Spleen (tissue), 11 donors: Measurements from ENCODE around the gene ZNF106. TPM values are rescaled to one million over a fixed set of nuclear protein-coding genes. Genes with fewer than 3 reads are reported as not detected.

Source experiments
- DNase-seq: peaks from one replicate; pipeline ENCODE4 v3.0.0-alpha.2; 2020
- H3K27ac ChIP-seq, 8 donors: fragments of 200-600 bp; sonication (generic) in 7 of 8; 1 replicate in 4 of 8; 2 replicates in 4 of 8; pipeline versions ENCODE4 v1.5.0 to v1.8.0; 2016 to 2021; ENCODE audit warnings: inconsistent platforms in 4 of 8, mild to moderate bottlenecking in 4 of 8, moderate library complexity in 1 of 8
- H3K27me3 ChIP-seq, 7 donors: fragments of 200-600 bp; sonication (generic) in 6 of 7; replicated peaks in 1 of 7; 1 replicate in 4 of 7; 2 replicates in 3 of 7; pipeline versions ENCODE4 v1.5.0 to v1.8.0; 2016 to 2021; ENCODE audit warnings: inconsistent platforms in 3 of 7, mild to moderate bottlenecking in 1 of 7
- H3K36me3 ChIP-seq, 6 donors: fragments of 200-600 bp; sonication (generic) in 5 of 6; 1 replicate in 4 of 6; 2 replicates in 2 of 6; pipeline versions ENCODE4 v1.5.0 to v1.8.0; 2016 to 2021; ENCODE audit warnings: inconsistent platforms in 2 of 6
- H3K4me1 ChIP-seq, 6 donors: fragments of 200-600 bp; sonication (generic) in 5 of 6; 1 replicate in 3 of 6; 2 replicates in 3 of 6; pipeline versions ENCODE4 v1.5.0 to v1.8.0; 2016 to 2021; ENCODE audit warnings: inconsistent platforms in 3 of 6
- H3K4me3 ChIP-seq, 8 donors: fragments of 200-600 bp; sonication (generic) in 7 of 8; 1 replicate in 4 of 8; 2 replicates in 4 of 8; pipeline versions ENCODE4 v1.5.0 to v1.8.0; 2016 to 2021; ENCODE audit warnings: inconsistent platforms in 4 of 8, mild to moderate bottlenecking in 4 of 8, moderate library complexity in 2 of 8
- H3K9me3 ChIP-seq, 8 donors: fragments of 200-600 bp; sonication (generic) in 7 of 8; 1 replicate in 4 of 8; 2 replicates in 4 of 8; pipeline versions ENCODE4 v1.5.0 to v1.8.0; 2016 to 2021; ENCODE audit warnings: inconsistent platforms in 4 of 8
- POLR2A ChIP-seq, 3 donors: fragments of 450-650 bp; IDR thresholded peaks; one replicate each; pipeline ENCODE4 v1.5.1; 2017; ENCODE audit warnings: antibody characterized with exemption in 3 of 3, mild to moderate bottlenecking in 1 of 3
- POLR2AphosphoS5 ChIP-seq, 3 donors: sonication (generic); formaldehyde crosslinking; IDR thresholded peaks; one replicate each; pipeline ENCODE4 v1.5.1; 2017; ENCODE audit warnings: antibody characterized with exemption in 3 of 3
- WGBS, 5 donors: extraction: QIAGEN DNeasy Blood & Tissue Kit in 3 of 5; methylation state at CpG; one replicate each; pipeline versions ENCODE4 v1.1.5 to v1.1.7; 2013 to 2018; 5-methylcytosine and 5-hydroxymethylcytosine counted together
- intact Hi-C: fragments of 100-400 bp; cut with DNase I; formaldehyde crosslinking; loops from one replicate; pipeline ENCODE4 v1.15.0; 2023; ENCODE audit warnings: low total_unique reads
- polyA plus RNA-seq, 3 donors: library from polyadenylated mRNA; stranded (reverse); fragments of 200-250 nt; gene quantifications; one replicate each; pipeline ENCODE4 v1.2.1, GENCODE V29; 2013
- total RNA-seq, 7 donors: library from RNA; depleted of rRNA in 3 of 7; stranded (reverse); fragments of >200 nt in 3 of 7; fragmentation: NEBNext Ultra II Directional in 4 of 7; extraction: Animal tissue kit (Norgen Biotek cat#: 25700) in 4 of 7; gene quantifications; one replicate each; pipeline versions ENCODE4 v1.1.0 to v1.2.1, GENCODE V29; 2016 to 2021
- TF ChIP-seq, protein P1 (sequence below), 11 experiments: fragments of 200-600 bp in 7 of 11; fragments of 450-650 bp in 4 of 11; sonication (generic) in 4 of 11; IDR thresholded peaks in 8 of 11; conservative IDR thresholded peaks in 3 of 11; 1 replicate in 7 of 11; 2 replicates in 4 of 11; pipeline versions ENCODE4 v1.4.0 to v1.8.0; 2016 to 2021; ENCODE audit warnings: antibody characterized with exemption in 11 of 11, inconsistent platforms in 4 of 11, mild to moderate bottlenecking in 1 of 11
- donor health status: healthy with polysubstance abuse.
- donor health status: DM: no; HTN: no; CAD: no; lungs with moderate emphysema.
- donor health status: DM: no; HTN: no; CAD: no.
- donor health status: Bipolar disorder and iron deficiency.
- donor health status: healthy.
- donor health status: DM: no; HTN: no; CAD: no.
- donor health status: DM: yes; HTN: yes; CAD: no.

The ZNF106 gene
- total and polyA plus RNA-seq, 10 donors, result 4.6 to 93.3 (median 71.3) TPM

DNA sequence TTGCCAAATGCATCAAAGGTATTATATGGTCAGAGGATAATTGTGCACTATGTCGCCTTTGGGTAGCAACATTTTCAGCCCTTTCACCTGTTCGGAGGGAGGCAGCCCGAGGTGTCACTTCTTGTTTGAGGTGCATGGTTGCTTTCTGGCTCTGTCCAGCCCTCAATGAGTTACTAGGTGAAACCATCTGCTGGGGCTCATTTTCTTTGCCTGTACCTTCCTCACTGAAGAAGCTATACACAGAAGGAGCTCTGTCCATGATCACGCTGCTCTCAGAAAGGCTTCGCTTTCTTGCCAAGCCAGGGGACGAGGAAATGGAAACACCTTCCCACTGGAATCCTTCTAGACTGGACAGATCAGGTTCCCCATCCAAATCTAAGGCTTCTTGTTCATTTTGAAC lies 42.7 kb downstream of the ZNF106 start:
- no peak for TF ChIP-seq POLR2AphosphoS5 (IDR thresholded peaks at IDR 0.05)
- TF ChIP-seq, protein P1, sequence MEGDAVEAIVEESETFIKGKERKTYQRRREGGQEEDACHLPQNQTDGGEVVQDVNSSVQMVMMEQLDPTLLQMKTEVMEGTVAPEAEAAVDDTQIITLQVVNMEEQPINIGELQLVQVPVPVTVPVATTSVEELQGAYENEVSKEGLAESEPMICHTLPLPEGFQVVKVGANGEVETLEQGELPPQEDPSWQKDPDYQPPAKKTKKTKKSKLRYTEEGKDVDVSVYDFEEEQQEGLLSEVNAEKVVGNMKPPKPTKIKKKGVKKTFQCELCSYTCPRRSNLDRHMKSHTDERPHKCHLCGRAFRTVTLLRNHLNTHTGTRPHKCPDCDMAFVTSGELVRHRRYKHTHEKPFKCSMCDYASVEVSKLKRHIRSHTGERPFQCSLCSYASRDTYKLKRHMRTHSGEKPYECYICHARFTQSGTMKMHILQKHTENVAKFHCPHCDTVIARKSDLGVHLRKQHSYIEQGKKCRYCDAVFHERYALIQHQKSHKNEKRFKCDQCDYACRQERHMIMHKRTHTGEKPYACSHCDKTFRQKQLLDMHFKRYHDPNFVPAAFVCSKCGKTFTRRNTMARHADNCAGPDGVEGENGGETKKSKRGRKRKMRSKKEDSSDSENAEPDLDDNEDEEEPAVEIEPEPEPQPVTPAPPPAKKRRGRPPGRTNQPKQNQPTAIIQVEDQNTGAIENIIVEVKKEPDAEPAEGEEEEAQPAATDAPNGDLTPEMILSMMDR (IDR thresholded peaks at IDR 0.05 in 8 of 11, conservative IDR thresholded peaks at IDR 0.05 in 3 of 11), result no peak
- no peak for TF ChIP-seq POLR2A (IDR thresholded peaks at IDR 0.05)
- 92 to 98% (median 96%) methylated on average over 6 of the region's 6 CpGs for WGBS, 5 donors
- H3K27me3 ChIP-seq, result no peaks in the 10 kb centered on the region
- no peaks in the 10 kb centered on the region for H3K9me3 ChIP-seq
- intact Hi-C loops, result no loop called here
- H3K4me1 ChIP-seq, result no peaks in the 10 kb centered on the region
- no peak overlapping the region for H3K27ac ChIP-seq
- no peak for DNase-seq
- no peak overlapping the region for H3K4me3 ChIP-seq
- H3K36me3 ChIP-seq, result peaks cover 0 to 100% (median 80%) of the 10 kb centered on the region in 6 donors

DNA sequence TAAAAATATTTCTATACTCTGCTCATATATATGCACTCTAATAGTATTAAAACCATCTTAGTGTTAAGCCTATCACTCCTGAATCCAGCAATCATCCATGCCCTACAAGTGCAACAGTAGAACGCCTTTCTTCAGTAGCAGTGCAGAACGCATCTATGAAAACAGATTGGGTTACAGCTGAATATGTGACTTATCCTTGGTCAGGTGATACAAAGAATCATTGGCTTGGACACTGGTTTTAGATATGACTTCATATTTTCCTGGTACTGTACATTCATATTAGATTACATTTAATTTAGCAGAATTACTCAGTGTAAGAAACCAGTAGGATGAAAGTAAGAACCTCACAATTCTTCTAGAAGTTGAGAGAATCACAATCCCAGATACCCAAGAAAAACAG lies 43.3 kb downstream of the ZNF106 start:
- no peak for TF ChIP-seq POLR2A (IDR thresholded peaks at IDR 0.05)
- TF ChIP-seq, protein P1 (IDR thresholded peaks at IDR 0.05 in 8 of 11, conservative IDR thresholded peaks at IDR 0.05 in 3 of 11), result no peak
- no peak for TF ChIP-seq POLR2AphosphoS5 (IDR thresholded peaks at IDR 0.05)
- no peak for DNase-seq
- 95 to 98% (median 97%) methylated on average over 2 of the region's 2 CpGs for WGBS, 5 donors
- intact Hi-C loops, result no loop called here
- H3K27ac ChIP-seq, result no peak overlapping the region
- H3K4me1 ChIP-seq, result no peaks in the 10 kb centered on the region
- H3K4me3 ChIP-seq, result no peak overlapping the region
- H3K27me3 ChIP-seq, result no peaks in the 10 kb centered on the region
- H3K9me3 ChIP-seq, result no peaks in the 10 kb centered on the region
- peaks cover 0 to 100% (median 86%) of the 10 kb centered on the region in 6 donors for H3K36me3 ChIP-seq

- H3K9me3 ChIP-seq, result no peaks in the 10 kb centered on the region
- peaks cover 0 to 100% (median 87%) of the 10 kb centered on the region in 6 donors for H3K36me3 ChIP-seq
- H3K4me1 ChIP-seq, result no peaks in the 10 kb centered on the region
- H3K27ac ChIP-seq, result no peak overlapping the region
- intact Hi-C loops, result no loop called here
- no peaks in the 10 kb centered on the region for H3K27me3 ChIP-seq
- no peak for DNase-seq
- no peak overlapping the region for H3K4me3 ChIP-seq
- no peak for TF ChIP-seq POLR2A (IDR thresholded peaks at IDR 0.05)
- TF ChIP-seq POLR2AphosphoS5 (IDR thresholded peaks at IDR 0.05), result no peak
- TF ChIP-seq, protein P1 (IDR thresholded peaks at IDR 0.05 in 8 of 11, conservative IDR thresholded peaks at IDR 0.05 in 3 of 11), result no peak
Measured at GRCh38 chr15:42445551-42445950, 45.4 kb downstream of the ZNF106 start.

DNA sequence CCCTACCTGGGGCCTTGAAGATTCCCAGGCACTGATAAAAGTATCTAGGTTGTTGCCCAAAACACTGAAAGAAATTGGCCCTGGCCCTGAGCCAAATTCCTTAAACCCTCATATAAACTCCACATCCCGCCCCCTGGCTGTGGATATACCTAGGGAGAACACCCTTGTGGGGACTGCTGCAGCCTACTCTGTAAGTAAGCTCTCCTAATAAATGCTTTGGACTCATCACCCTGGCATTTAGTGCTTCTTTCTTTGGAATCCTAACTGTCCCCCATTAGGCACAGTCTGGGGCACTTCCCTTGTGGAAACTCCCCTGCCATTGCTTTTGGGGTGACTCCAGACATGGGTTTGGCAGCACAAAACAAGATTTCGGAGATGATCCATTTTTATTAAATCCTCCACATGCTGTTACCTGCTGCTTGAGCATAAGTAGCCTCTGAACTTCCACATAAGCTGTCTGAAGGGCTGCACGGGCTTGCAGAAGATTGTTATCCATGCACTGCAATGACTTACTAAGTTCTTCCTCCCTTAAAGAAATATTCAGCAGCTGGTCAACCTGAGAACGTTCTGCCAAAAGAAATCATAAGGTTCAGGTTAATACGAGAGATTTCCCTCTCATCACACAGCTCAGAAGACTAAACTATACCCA lies 46.4 kb downstream of the ZNF106 start:
- Histone ChIP-seq H3K4me1 (no peaks in the 10 kb centered on the region), H3K9me3 (no peaks in the 10 kb centered on the region), H3K27ac (no peak overlapping the region), H3K27me3 (no peaks in the 10 kb centered on the region), H3K36me3 (peaks cover 0 to 100% (median 85%) of the 10 kb centered on the region in 6 donors), H3K4me3 (no peak overlapping the region)
- no peak for DNase-seq
- no peak for TF ChIP-seq POLR2AphosphoS5 (IDR thresholded peaks at IDR 0.05)
- TF ChIP-seq, protein P1 (IDR thresholded peaks at IDR 0.05 in 8 of 11, conservative IDR thresholded peaks at IDR 0.05 in 3 of 11), result no peak
- no peak for TF ChIP-seq POLR2A (IDR thresholded peaks at IDR 0.05)
- intact Hi-C loops, result no loop called here
- WGBS, 5 donors, result 87 to 94% (median 93%) methylated on average over 5 of the region's 5 CpGs
